A549 (cell line): ENCODE data around the gene CEP128. TPM values are rescaled to one million over a fixed set of nuclear protein-coding genes. Genes with fewer than 3 reads are reported as not detected.
"Not testable (repeated sequence)": the region's sequence is repeated elsewhere in the genome, so short reads cannot be mapped to it uniquely, and the experiment has no call there.

Experiments
- ATAC-seq, 2 experiments: fragments of 200-7000 bp in 1 of 2; fragments of >200 bp in 1 of 2; cut with Nextera tagmentation in 1 of 2; cut with Tn5 transposase in 1 of 2; 3 replicates each; pipeline versions ENCODE4 v1.8.0 to v1.9.1; 2018 to 2020; ENCODE audit warnings: mild to moderate bottlenecking in 1 of 2, moderate library complexity in 1 of 2
- CTCF ChIA-PET: fragments of 300-600 bp; sonication (Branson Sonifier 250); formaldehyde crosslinking; extraction: SDS; loops from one replicate; lab custom pipeline; 2021; ENCODE audit warnings: antibody characterized with exemption, inconsistent platforms; lab: Yijun Ruan, JAX
- POLR2A ChIA-PET: fragments of 350-600 bp; formaldehyde crosslinking; extraction: SDS; loops from one replicate; lab custom pipeline; 2021; ENCODE audit warnings: antibody characterized with exemption, inconsistent platforms; lab: Yijun Ruan, JAX
- DNase-seq, 2 experiments: peaks; one replicate each; pipeline versions ENCODE4 v3.0.0 to v3.0.0-alpha.2; 2011 to 2016; ENCODE audit warnings: low read depth in 1 of 2, low spot score in 1 of 2
- FAIRE-seq: peaks from 2 replicates; lab custom pipeline; 2011; peaks lifted over from hg19 to GRCh38; lab: Jason Lieb, UNC
- H3K27ac ChIP-seq, 2 experiments: fragments of >200 bp; sonication (Bioruptor Twin); formaldehyde crosslinking; 3 replicates each; pipeline ENCODE4 v1.5.1; 2016 to 2017
- H3K4me1 ChIP-seq: fragments of >200 bp; sonication (Bioruptor Twin); formaldehyde crosslinking; 3 replicates; pipeline ENCODE4 v1.6.1; 2016
- H3K4me2 ChIP-seq: fragments of >200 bp; sonication (Bioruptor Twin); formaldehyde crosslinking; 3 replicates; pipeline ENCODE4 v1.6.1; 2016
- H3K4me3 ChIP-seq: fragments of >200 bp; sonication (Bioruptor Twin); formaldehyde crosslinking; 3 replicates; pipeline ENCODE4 v1.5.1; 2016
- H3K9me3 ChIP-seq: fragments of >200 bp; sonication (Bioruptor Twin); formaldehyde crosslinking; 3 replicates; pipeline ENCODE4 v1.6.1; 2016
- BHLHE40 ChIP-seq: IDR thresholded peaks from 2 replicates; pipeline ENCODE4 v1.6.1; 2012; ENCODE audit warnings: low read depth, low read length, inconsistent platforms
- CBX2 ChIP-seq: fragments of 200-600 bp; sonication (generic); IDR thresholded peaks from 2 replicates; pipeline ENCODE4 v1.6.1; 2016; ENCODE audit warnings: low read depth, mild to moderate bottlenecking, borderline replicate concordance
- CTCF ChIP-seq: fragments of >200 bp; sonication (Bioruptor Twin); formaldehyde crosslinking; IDR thresholded peaks from 3 replicates; pipeline ENCODE4 v1.5.1; 2016
- E2F6 ChIP-seq: IDR thresholded peaks from 2 replicates; pipeline ENCODE4 v1.6.1; 2012; ENCODE audit warnings: low read depth, borderline replicate concordance
- EHF ChIP-seq: fragments of 250-450 bp; sonication (Bioruptor Pico); IDR thresholded peaks from 2 replicates; pipeline ENCODE4 v1.5.0; 2020; ENCODE audit warnings: mild to moderate bottlenecking
- EHMT2 ChIP-seq: fragments of 200-600 bp; sonication (generic); IDR thresholded peaks from 2 replicates; pipeline ENCODE4 v1.6.1; 2016; ENCODE audit warnings: antibody characterized with exemption, low read depth, mild to moderate bottlenecking, moderate library complexity
- ELK1 ChIP-seq: fragments of 150-350 bp; IDR thresholded peaks from 2 replicates; pipeline ENCODE4 v1.6.1; 2014; ENCODE audit warnings: low read depth, mild to moderate bottlenecking, low read length
- ESRRA ChIP-seq: fragments of 150-350 bp; IDR thresholded peaks from 2 replicates; pipeline ENCODE4 v1.6.1; 2014; ENCODE audit warnings: mild to moderate bottlenecking, low read length, borderline replicate concordance
- FOSL2 ChIP-seq, 2 experiments: fragments of 450-650 bp in 1 of 2; fragments of >200 bp in 1 of 2; sonication (Bioruptor Twin) in 1 of 2; formaldehyde crosslinking; IDR thresholded peaks; 2 replicates each; pipeline versions ENCODE4 v1.5.0 to v1.6.1; 2016 to 2020; ENCODE audit warnings: mild to moderate bottlenecking in 1 of 2, moderate library complexity in 1 of 2
- HEYL ChIP-seq: fragments of 250-450 bp; sonication (Bioruptor Pico); IDR thresholded peaks from 2 replicates; pipeline ENCODE4 v1.8.0; 2021; ENCODE audit warnings: mild to moderate bottlenecking, moderate library complexity
- HOXA7 ChIP-seq: fragments of 250-450 bp; sonication (Bioruptor Pico); IDR thresholded peaks from 2 replicates; pipeline ENCODE4 v1.5.0; 2020; ENCODE audit warnings: mild to moderate bottlenecking, moderate library complexity
- HOXB13 ChIP-seq: fragments of 250-450 bp; sonication (Bioruptor Pico); IDR thresholded peaks from 2 replicates; pipeline ENCODE4 v1.5.0; 2020; ENCODE audit warnings: low read depth, mild to moderate bottlenecking, moderate library complexity
- HOXB5 ChIP-seq: fragments of 250-450 bp; sonication (Bioruptor Pico); IDR thresholded peaks from 2 replicates; pipeline ENCODE4 v1.5.0; 2020; ENCODE audit warnings: mild to moderate bottlenecking, moderate library complexity
- KDM5A ChIP-seq: fragments of 200-600 bp; sonication (generic); IDR thresholded peaks from 2 replicates; pipeline ENCODE4 v1.6.1; 2016; ENCODE audit warnings: antibody characterized with exemption, mild to moderate bottlenecking
- MAZ ChIP-seq: fragments of 150-350 bp; IDR thresholded peaks from 2 replicates; pipeline ENCODE4 v1.6.1; 2014; ENCODE audit warnings: antibody characterized with exemption, low read depth, low read length, borderline replicate concordance
- MYC ChIP-seq: IDR thresholded peaks from 2 replicates; pipeline ENCODE4 v1.6.1; 2012; ENCODE audit warnings: mild to moderate bottlenecking, inconsistent platforms, low read length, improper control_type of control experiment, borderline replicate concordance
- NPAS2 ChIP-seq: fragments of 250-450 bp; sonication (Bioruptor Pico); IDR thresholded peaks from 2 replicates; pipeline ENCODE4 v1.8.0; 2022; ENCODE audit warnings: mild to moderate bottlenecking, moderate library complexity, borderline replicate concordance
- RARB ChIP-seq: fragments of 250-450 bp; sonication (Bioruptor Pico); IDR thresholded peaks from 2 replicates; pipeline ENCODE4 v1.8.0; 2021; ENCODE audit warnings: mild to moderate bottlenecking, moderate library complexity
- RFX5 ChIP-seq: fragments of 450-650 bp; IDR thresholded peaks from 2 replicates; pipeline ENCODE4 v1.7.1; 2014; ENCODE audit warnings: antibody characterized with exemption, mild to moderate bottlenecking, moderate library complexity
- SREBF2 ChIP-seq: fragments of 450-650 bp; IDR thresholded peaks from 2 replicates; pipeline ENCODE4 v1.6.1; 2014; ENCODE audit warnings: mild to moderate bottlenecking, moderate library complexity
- TFCP2L1 ChIP-seq: fragments of 250-450 bp; sonication (Bioruptor Pico); IDR thresholded peaks from 2 replicates; pipeline ENCODE4 v1.5.0; 2021; ENCODE audit warnings: mild to moderate bottlenecking
- TP53 ChIP-seq: fragments of 250-450 bp; sonication (Bioruptor Pico); IDR thresholded peaks from 2 replicates; pipeline ENCODE4 v1.5.0; 2021; ENCODE audit warnings: mild to moderate bottlenecking, moderate library complexity
- ZC3H11A ChIP-seq: fragments of 450-650 bp; IDR thresholded peaks from 2 replicates; pipeline ENCODE4 v1.6.1; 2014; ENCODE audit warnings: antibody characterized with exemption, mild to moderate bottlenecking
- ZFP36 ChIP-seq: fragments of 450-650 bp; IDR thresholded peaks from 2 replicates; pipeline ENCODE4 v1.6.1; 2014; ENCODE audit warnings: borderline replicate concordance; ENCODE audit not compliant: partially characterized antibody
- WGBS: methylation state at CpG from one replicate; pipeline ENCODE4 v1.1.6; 2017; ENCODE audit errors: missing lambda C conversion rate; 5-methylcytosine and 5-hydroxymethylcytosine counted together
- polyA plus RNA-seq, 4 experiments: library from polyadenylated mRNA; depleted of rRNA in 3 of 4; stranded (reverse); fragments of >200 nt; fragmentation: RNase III in 1 of 4; extraction: RNeasy Plus Mini Kit Qiagen cat#74134 plus additional on column Dnase treatment in 1 of 4; gene quantifications; 2 replicates in 3 of 4; 3 replicates in 1 of 4; pipeline ENCODE4 v1.2.3, GENCODE V29; 2011 to 2017

Gene CEP128
- polyA plus RNA-seq, 2 of the 4 experiments (the other 2 are of a cell fraction): 5.8 to 7.0 TPM

GRCh38 chr14:80924365-80925103, 17.0 kb downstream of the CEP128 start:
- ChIA-PET POLR2A (no interaction called here), CTCF (interaction anchor here (1.1 to 1.6 kb wide), 2 partner anchors 9 to 18 kb away, joined by 3 to 4 read pairs; no protein-coding TSS in a partner anchor)
- no peak overlapping the region for H3K4me3 ChIP-seq
- ATAC-seq (no peak), FAIRE-seq (no peak), DNase-seq (no peak)
- H3K4me1 ChIP-seq: no peaks in the 10 kb centered on the region
- TF ChIP-seq RFX5: no peak
- TF ChIP-seq CBX2: no peak
- TF ChIP-seq ZFP36: no peak
- no peak for TF ChIP-seq ELK1
- no peak for TF ChIP-seq EHMT2
- TF ChIP-seq, all 56 proteins: peak for 0
- Histone ChIP-seq H3K9me3 (no peaks in the 10 kb centered on the region; the same call in 2 of the 3 replicates), H3K4me2 (no peak overlapping the region), H3K27ac (no peak overlapping the region)
- 83% methylated on average over 2 of the region's 2 CpGs for WGBS

GRCh38 chr14:80923368-80923767, 18.2 kb downstream of the CEP128 start:
- no peaks in the 10 kb centered on the region for H3K4me1 ChIP-seq
- no peak overlapping the region for H3K4me2 ChIP-seq
- H3K4me3 ChIP-seq: no peak overlapping the region
- ATAC-seq (no peak), FAIRE-seq (no peak), DNase-seq (no peak)
- ChIA-PET CTCF (interaction anchor here (1.1 to 1.6 kb wide), 2 partner anchors 10 to 17 kb away, joined by 3 to 4 read pairs; no protein-coding TSS in a partner anchor), POLR2A (no interaction called here)
- TF ChIP-seq TFCP2L1 (CRISPR knock-in tag) (no peak), KDM5A (no peak), HOXA7 (CRISPR knock-in tag) (no peak), HOXB5 (CRISPR knock-in tag) (no peak), NPAS2 (CRISPR knock-in tag) (no peak), ELK1 (no peak), MAZ (no peak), FOSL2 (IDR thresholded peaks at IDR 0.05) (no peak), FOSL2 (CRISPR knock-in tag; IDR thresholded peaks at IDR 0.05) (no peak), EHF (CRISPR knock-in tag) (no peak)
- no peak overlapping the region for H3K27ac ChIP-seq
- H3K9me3 ChIP-seq: no peaks in the 10 kb centered on the region

- ATAC-seq (no peak), DNase-seq (no peak), FAIRE-seq (no peak)
- H3K4me3 ChIP-seq: no peak overlapping the region
- no peak overlapping the region for H3K4me2 ChIP-seq
- no peaks in the 10 kb centered on the region for H3K4me1 ChIP-seq
- ChIA-PET POLR2A (no interaction called here), CTCF (no interaction called here)
- H3K9me3 ChIP-seq: no peaks in the 10 kb centered on the region
- WGBS: 94% methylated on average over 3 of the region's 3 CpGs
- TF ChIP-seq HOXB13 (CRISPR knock-in tag): no peak
- TF ChIP-seq HEYL (CRISPR knock-in tag): no peak
- TF ChIP-seq MYC: no peak
- no peak for TF ChIP-seq SREBF2
- no peak for TF ChIP-seq ZC3H11A
- TF ChIP-seq BHLHE40: no peak
- no peak for TF ChIP-seq HOXB5 (CRISPR knock-in tag)
- TF ChIP-seq E2F6: no peak
- TF ChIP-seq ZFP36: no peak
- no peak for TF ChIP-seq ESRRA
- TF ChIP-seq TP53: no peak
- no peak for TF ChIP-seq CTCF
- TF ChIP-seq RARB: no peak
- TF ChIP-seq FOSL2 (IDR thresholded peaks at IDR 0.05): no peak
- no peak for TF ChIP-seq FOSL2 (CRISPR knock-in tag; IDR thresholded peaks at IDR 0.05)
- H3K27ac ChIP-seq: no peak overlapping the region
Observed at GRCh38 chr14:80919622-80920021, 21.9 kb downstream of the CEP128 start.

- DNase-seq: not testable (repeated sequence)
Observed at GRCh38 chr14:80912013-80912412, 29.5 kb downstream of the CEP128 start.

More at GRCh38 chr14:80912013-80912412, 29.5 kb downstream of the CEP128 start:
- H3K4me3 ChIP-seq, H3K9me3 ChIP-seq, H3K27ac ChIP-seq, CTCF ChIA-PET, H3K4me1 ChIP-seq, H3K4me2 ChIP-seq, POLR2A ChIA-PET, FAIRE-seq, ATAC-seq: not testable (repeated sequence)
- WGBS: 91% methylated on average over 11 of the region's 11 CpGs
